Mammary epithelial cell (primary cell): ENCODE measurements around the gene SEMA3C.

Source experiments
- CTCF ChIP-seq, 2 donors: IDR thresholded peaks in 1 of 2; conservative IDR thresholded peaks in 1 of 2; 2 replicates each; pipeline ENCODE4 v1.5.1; 2011 to 2012; ENCODE audit warnings: inconsistent platforms in 2 of 2, low read length in 2 of 2, mild to moderate bottlenecking in 2 of 2, control low read depth in 1 of 2, low read depth in 1 of 2; ENCODE audit not compliant: insufficient read depth in 1 of 2; ENCODE audit errors: extremely low read depth in 1 of 2
- EZH2 ChIP-seq: IDR thresholded peaks from 2 replicates; pipeline ENCODE4 v1.6.1; 2012; ENCODE audit warnings: low read length, inconsistent platforms, borderline replicate concordance

GRCh38 chr7:80785961-80786536 lies 132.8 kb downstream of the SEMA3C start:
- TF ChIP-seq CTCF (conservative IDR thresholded peaks at IDR 0.05 in 1 of 2, IDR thresholded peaks at IDR 0.05 in 1 of 2; ENCODE audit: extremely low read depth in 1 of 2, insufficient read depth in 1 of 2, low read depth in 1 of 2, low read length in 2 of 2) (no peak), EZH2 (no peak)
